Measurements from ENCODE around the gene HOXD4. TPM values are rescaled to one million over a fixed set of nuclear protein-coding genes. Genes with fewer than 3 reads are reported as not detected.

HOXD4 gene
- total RNA-seq, 4 donors from 2014 or later, result 1.5 to 20.7 (median 6.4) TPM

GRCh38 chr2:176169711-176170110 lies 18.4 kb downstream of the HOXD4 start:
- TF ChIP-seq, protein P1, sequence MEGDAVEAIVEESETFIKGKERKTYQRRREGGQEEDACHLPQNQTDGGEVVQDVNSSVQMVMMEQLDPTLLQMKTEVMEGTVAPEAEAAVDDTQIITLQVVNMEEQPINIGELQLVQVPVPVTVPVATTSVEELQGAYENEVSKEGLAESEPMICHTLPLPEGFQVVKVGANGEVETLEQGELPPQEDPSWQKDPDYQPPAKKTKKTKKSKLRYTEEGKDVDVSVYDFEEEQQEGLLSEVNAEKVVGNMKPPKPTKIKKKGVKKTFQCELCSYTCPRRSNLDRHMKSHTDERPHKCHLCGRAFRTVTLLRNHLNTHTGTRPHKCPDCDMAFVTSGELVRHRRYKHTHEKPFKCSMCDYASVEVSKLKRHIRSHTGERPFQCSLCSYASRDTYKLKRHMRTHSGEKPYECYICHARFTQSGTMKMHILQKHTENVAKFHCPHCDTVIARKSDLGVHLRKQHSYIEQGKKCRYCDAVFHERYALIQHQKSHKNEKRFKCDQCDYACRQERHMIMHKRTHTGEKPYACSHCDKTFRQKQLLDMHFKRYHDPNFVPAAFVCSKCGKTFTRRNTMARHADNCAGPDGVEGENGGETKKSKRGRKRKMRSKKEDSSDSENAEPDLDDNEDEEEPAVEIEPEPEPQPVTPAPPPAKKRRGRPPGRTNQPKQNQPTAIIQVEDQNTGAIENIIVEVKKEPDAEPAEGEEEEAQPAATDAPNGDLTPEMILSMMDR (IDR thresholded peaks at IDR 0.05; ENCODE audit: low read depth), result no peak

GRCh38 chr2:176170602-176171305 lies 19.4 kb downstream of the HOXD4 start:
- TF ChIP-seq, protein P1 (IDR thresholded peaks at IDR 0.05; ENCODE audit: low read depth), result no peak

DNA sequence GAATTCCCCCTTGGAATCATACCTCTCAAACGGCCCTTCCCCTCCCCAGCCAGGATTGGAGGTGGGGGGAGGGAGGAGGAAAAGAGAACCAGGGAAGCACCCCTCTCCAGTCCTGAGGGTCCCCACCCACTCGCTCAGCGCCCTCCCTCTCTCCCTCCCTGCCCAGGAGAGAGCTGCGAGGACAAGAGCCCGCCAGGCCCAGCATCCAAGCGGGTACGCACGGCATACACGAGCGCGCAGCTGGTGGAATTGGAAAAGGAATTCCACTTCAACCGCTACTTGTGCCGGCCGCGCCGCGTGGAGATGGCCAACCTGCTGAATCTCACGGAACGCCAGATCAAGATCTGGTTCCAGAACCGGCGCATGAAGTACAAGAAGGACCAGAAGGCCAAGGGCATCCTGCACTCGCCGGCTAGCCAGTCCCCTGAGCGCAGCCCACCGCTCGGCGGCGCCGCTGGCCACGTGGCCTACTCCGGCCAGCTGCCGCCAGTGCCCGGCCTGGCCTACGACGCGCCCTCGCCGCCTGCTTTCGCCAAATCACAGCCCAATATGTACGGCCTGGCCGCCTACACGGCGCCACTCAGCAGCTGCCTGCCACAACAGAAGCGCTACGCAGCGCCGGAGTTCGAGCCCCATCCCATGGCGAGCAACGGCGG lies 20.1 kb downstream of the HOXD4 start:
- TF ChIP-seq, protein P1 (IDR thresholded peaks at IDR 0.05; ENCODE audit: low read depth), result no peak

DNA sequence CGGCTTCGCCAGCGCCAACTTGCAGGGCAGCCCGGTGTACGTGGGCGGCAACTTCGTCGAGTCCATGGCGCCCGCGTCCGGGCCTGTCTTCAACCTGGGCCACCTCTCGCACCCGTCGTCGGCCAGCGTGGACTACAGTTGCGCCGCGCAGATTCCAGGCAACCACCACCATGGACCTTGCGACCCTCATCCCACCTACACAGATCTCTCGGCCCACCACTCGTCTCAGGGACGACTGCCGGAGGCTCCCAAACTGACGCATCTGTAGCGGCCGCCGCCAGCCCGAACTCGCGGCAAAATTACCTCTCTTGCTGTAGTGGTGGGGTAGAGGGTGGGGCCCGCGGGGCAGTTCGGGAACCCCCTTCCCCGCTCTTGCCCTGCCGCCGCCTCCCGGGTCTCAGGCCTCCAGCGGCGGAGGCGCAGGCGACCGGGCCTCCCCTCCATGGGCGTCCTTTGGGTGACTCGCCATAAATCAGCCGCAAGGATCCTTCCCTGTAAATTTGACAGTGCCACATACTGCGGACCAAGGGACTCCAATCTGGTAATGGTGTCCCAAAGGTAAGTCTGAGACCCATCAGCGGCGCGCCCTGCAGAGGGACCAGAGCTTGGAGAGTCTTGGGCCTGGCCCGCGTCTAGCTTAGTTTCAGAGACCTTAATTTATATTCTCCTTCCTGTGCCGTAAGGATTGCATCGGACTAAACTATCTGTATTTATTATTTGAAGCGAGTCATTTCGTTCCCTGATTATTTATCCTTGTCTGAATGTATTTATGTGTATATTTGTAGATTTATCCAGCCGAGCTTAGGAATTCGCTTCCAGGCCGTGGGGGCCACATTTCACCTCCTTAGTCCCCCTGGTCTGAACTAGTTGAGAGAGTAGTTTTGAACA lies 20.9 kb downstream of the HOXD4 start:
- TF ChIP-seq, protein P1 (IDR thresholded peaks at IDR 0.05; ENCODE audit: low read depth), result no peak

DNA sequence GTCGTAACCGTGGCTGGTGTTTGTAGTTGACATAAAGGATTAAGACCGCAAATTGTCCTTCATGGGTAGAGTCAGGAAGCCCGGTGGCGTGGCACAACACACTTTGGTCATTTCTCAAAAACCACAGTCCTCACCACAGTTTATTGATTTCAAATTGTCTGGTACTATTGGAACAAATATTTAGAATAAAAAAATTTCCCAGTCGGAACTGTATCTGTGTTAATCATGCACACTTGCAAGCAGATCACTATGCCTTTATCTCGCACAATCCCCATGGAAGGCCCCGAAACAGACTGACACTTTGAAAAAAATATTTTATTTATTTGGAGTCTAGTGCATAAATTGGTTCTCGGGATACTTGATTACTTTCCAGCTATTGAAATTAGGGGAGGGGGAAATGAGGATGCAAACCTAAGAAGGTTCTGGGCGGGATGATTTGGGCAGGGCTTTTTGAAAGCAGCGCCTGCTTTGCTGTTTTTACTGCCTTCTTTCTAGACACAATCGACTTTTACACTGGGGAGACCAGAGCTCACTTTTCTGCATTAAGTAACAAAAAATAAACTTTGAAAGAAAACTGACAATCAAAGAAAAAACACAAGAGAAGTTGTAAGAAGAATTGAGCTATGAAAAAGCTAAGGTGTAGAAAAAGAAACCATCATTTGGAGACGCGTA lies 21.7 kb downstream of the HOXD4 start:
- TF ChIP-seq, protein P1 (IDR thresholded peaks at IDR 0.05; ENCODE audit: low read depth), result no peak

DNA sequence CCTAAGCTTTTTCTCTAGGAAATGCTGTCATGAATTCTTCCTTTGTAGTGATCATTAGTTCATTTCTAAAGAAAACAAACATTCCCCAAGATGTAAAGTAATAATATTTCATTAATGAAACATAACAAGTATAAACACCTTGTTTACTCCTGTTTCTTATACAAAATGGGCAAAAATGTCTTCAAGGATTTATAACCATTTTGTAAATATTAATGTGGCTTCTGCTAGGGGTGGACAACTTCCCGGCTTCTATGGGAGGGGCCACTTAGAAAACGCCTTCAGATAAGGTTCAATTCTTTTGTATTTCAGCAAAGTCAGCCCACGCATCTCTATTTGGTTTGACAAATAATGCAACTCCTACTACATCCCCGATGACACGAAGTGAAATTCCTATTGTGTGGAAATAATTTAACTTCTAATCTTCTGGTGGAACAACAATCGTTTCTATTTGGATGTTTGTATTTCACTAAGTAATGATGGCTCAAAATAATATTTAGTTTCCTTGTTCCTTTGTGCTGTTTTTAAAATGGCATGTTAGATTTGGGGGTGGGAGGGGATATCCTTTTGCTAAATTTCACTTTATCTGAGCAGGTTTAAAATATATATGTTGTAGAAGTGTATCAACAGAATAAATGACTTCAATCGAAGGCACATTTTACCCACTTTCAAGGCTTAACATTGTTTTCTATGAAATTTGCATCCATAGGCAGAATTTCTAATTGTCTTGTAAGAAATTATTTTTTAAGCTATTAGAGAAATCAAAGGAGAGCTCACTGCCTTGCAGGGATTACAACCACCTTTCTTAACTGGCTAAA lies 22.4 kb downstream of the HOXD4 start:
- TF ChIP-seq, protein P1 (IDR thresholded peaks at IDR 0.05; ENCODE audit: low read depth), result no peak

All from subcutaneous adipose tissue (tissue), 4 donors.